K562 (cell line): ENCODE results near the gene GAMT. TPM values are rescaled to one million over a fixed set of nuclear protein-coding genes. Genes with fewer than 3 reads are reported as not detected.
A peak's percentile ranks its signal among the peaks of the same experiment; 100 is the strongest.

Source experiments
- MEIS2 ChIP-seq: fragments of 450-650 bp; IDR thresholded peaks from 2 replicates; pipeline ENCODE4 v1.6.1; 2014; ENCODE audit warnings: mild to moderate bottlenecking; ENCODE audit not compliant: partially characterized antibody
- POLR2G ChIP-seq: fragments of 200-400 bp; formaldehyde crosslinking; IDR thresholded peaks from 2 replicates; pipeline ENCODE4 v1.6.1; 2017; ENCODE audit warnings: low read depth, mild to moderate bottlenecking, antibody characterized with exemption, low read length, moderate library complexity
- polyA plus RNA-seq, 8 experiments: library from polyadenylated mRNA; depleted of rRNA in 4 of 8; stranded (reverse) in 5 of 8; unstranded in 3 of 8; fragments of >200 nt; fragmentation: Nextera tagmentation in 2 of 8; fragmentation: Illumina TruSeq in 1 of 8; extraction: Ambion mirVana in 2 of 8; extraction: Trizol in 1 of 8; gene quantifications; 2 replicates each; pipeline versions ENCODE4 v1.2.1 to v1.2.3, GENCODE V29; 2011 to 2014; ENCODE audit warnings: inconsistent platforms in 1 of 8, missing spikeins in 1 of 8
- total RNA-seq, 7 experiments: library from RNA; depleted of rRNA in 6 of 7; stranded (reverse); fragments of >200 nt in 6 of 7; fragmentation: Illumina TruSeq in 2 of 7; extraction: Trizol in 2 of 7; gene quantifications; 2 replicates each; pipeline versions ENCODE4 v1.2.1 to v1.2.3, GENCODE V29; 2011 to 2021; ENCODE audit warnings: low replicate concordance in 1 of 7
- TF ChIP-seq, protein P1 (sequence below): IDR thresholded peaks from 2 replicates; pipeline ENCODE4 v1.6.1; 2011; ENCODE audit warnings: borderline replicate concordance, low read depth, mild to moderate bottlenecking, moderate library complexity, low read length; ENCODE audit not compliant: insufficient read depth, poor library complexity, severe bottlenecking
- TF ChIP-seq, protein P2 (sequence below): fragments of 450-650 bp; IDR thresholded peaks from 2 replicates; pipeline ENCODE4 v1.6.1; 2018; ENCODE audit not compliant: partially characterized antibody

The GAMT gene
- total and polyA plus RNA-seq, 9 of the 15 experiments (the other 6 are each of a cell fraction or from before 2014, with no cell fraction given) = 1.3 to 35.3 (median 27.2) TPM

DNA sequence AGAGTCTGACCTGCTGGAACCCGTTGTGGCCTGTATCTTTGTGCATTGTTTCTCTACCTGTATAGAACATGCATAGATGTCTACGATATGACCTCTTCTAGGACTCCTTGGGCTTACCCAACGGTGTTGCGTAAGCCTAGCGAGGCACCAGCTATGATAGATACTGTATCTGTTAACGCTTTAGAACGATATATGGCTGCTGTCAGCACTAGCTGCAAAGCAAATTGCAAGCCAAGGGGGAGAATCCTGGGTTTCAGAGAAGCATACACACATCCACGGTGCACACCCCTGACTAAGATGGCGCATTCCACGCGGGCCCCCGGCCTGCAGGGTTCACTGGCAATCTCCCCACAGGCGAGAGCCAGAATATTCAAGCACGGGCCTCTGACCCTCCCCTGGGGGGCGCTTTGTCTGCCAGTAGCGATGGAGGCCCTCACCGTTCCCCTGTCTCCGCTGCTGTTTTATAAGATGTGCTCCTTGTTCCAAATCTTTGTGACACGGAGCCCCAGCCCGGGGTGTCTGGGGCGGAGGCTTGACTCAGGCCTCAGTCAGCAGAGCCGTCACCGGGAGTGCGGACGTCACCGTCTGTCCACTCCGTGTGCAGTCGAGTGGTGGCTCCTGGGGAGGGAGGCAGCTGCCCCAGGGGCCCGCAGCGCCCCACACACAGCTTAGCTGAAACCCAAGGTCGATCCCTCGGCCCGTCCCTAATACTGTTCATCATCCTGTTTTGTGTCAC lies 23.9 kb upstream of the GAMT start (continued):
- TF ChIP-seq, protein P1, sequence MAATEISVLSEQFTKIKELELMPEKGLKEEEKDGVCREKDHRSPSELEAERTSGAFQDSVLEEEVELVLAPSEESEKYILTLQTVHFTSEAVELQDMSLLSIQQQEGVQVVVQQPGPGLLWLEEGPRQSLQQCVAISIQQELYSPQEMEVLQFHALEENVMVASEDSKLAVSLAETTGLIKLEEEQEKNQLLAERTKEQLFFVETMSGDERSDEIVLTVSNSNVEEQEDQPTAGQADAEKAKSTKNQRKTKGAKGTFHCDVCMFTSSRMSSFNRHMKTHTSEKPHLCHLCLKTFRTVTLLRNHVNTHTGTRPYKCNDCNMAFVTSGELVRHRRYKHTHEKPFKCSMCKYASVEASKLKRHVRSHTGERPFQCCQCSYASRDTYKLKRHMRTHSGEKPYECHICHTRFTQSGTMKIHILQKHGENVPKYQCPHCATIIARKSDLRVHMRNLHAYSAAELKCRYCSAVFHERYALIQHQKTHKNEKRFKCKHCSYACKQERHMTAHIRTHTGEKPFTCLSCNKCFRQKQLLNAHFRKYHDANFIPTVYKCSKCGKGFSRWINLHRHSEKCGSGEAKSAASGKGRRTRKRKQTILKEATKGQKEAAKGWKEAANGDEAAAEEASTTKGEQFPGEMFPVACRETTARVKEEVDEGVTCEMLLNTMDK = peak; percentile 19
- TF ChIP-seq MEIS2 (peak; percentile 27), POLR2G (peak; percentile 63)
- TF ChIP-seq, protein P2, sequence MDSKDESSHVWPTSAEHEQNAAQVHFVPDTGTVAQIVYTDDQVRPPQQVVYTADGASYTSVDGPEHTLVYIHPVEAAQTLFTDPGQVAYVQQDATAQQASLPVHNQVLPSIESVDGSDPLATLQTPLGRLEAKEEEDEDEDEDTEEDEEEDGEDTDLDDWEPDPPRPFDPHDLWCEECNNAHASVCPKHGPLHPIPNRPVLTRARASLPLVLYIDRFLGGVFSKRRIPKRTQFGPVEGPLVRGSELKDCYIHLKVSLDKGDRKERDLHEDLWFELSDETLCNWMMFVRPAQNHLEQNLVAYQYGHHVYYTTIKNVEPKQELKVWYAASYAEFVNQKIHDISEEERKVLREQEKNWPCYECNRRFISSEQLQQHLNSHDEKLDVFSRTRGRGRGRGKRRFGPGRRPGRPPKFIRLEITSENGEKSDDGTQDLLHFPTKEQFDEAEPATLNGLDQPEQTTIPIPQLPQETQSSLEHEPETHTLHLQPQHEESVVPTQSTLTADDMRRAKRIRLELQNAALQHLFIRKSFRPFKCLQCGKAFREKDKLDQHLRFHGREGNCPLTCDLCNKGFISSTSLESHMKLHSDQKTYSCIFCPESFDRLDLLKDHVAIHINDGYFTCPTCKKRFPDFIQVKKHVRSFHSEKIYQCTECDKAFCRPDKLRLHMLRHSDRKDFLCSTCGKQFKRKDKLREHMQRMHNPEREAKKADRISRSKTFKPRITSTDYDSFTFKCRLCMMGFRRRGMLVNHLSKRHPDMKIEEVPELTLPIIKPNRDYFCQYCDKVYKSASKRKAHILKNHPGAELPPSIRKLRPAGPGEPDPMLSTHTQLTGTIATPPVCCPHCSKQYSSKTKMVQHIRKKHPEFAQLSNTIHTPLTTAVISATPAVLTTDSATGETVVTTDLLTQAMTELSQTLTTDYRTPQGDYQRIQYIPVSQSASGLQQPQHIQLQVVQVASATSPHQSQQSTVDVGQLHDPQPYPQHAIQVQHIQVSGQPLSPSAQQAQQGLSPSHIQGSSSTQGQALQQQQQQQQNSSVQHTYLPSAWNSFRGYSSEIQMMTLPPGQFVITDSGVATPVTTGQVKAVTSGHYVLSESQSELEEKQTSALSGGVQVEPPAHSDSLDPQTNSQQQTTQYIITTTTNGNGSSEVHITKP = peak; percentile 40
